Transverse colon (tissue), 4 donors: ENCODE data around the gene EXT2.

Experiments used
- CTCF ChIP-seq, 5 experiments: fragments of 200-600 bp in 3 of 5; fragments of 450-650 bp in 2 of 5; sonication (generic) in 3 of 5; IDR thresholded peaks; 1 replicate in 2 of 5; 2 replicates in 3 of 5; pipeline ENCODE4 v1.5.1; 2016 to 2017; ENCODE audit warnings: antibody characterized with exemption in 5 of 5, inconsistent platforms in 3 of 5, mild to moderate bottlenecking in 2 of 5, moderate library complexity in 1 of 5
- POLR2A ChIP-seq: fragments of 450-650 bp; IDR thresholded peaks from one replicate; pipeline ENCODE4 v1.6.1; 2016; ENCODE audit warnings: antibody characterized with exemption, mild to moderate bottlenecking, moderate library complexity
- POLR2AphosphoS5 ChIP-seq, 3 donors: sonication (generic); formaldehyde crosslinking; IDR thresholded peaks; one replicate each; pipeline ENCODE4 v1.6.1; 2016; ENCODE audit warnings: antibody characterized with exemption in 3 of 3

GRCh38 chr11:44146931-44147330 lies 51.5 kb downstream of the EXT2 start:
- TF ChIP-seq CTCF (IDR thresholded peaks at IDR 0.05) (no peak), POLR2AphosphoS5 (IDR thresholded peaks at IDR 0.05) (no peak), POLR2A (no peak)
